ENCODE results near the gene SCUBE1. TPM values are rescaled to one million over a fixed set of nuclear protein-coding genes. Genes with fewer than 3 reads are reported as not detected.

The SCUBE1 gene
- total RNA-seq, 1 experiment from 2014 or later, result not detected

DNA sequence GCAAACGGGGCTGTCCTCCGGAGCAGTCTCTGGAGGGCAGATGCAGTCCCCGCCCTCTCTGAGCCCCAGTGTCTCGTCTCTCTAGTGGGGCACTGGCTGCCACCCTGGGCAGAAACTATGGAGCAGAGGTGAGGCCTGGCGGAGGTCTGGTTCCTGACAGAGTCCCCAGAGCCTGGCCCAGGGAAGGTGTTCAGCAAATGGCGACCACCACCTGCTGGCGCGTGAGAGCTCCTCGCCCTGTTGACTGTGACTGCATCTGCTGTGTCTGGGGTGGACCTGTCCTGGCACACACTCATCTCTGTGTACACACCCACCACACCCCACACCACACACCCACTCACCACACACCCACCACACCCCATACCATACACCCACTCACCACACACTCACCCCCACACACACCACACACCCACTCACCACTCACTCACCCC is 137.9 kb downstream of the SCUBE1 start:
- BruUV-seq (replicated peaks), result no TSS peak
- H2AFZ ChIP-seq, result no peak overlapping the region
- ChIA-PET POLR2A (ENCODE audit: unreplicated experiment) (no interaction called here), CTCF (no interaction called here)
- peaks cover 9% of the 10 kb centered on the region; the same call in 1 of the 2 replicates for H3F3A ChIP-seq (ENCODE audit: insufficient read depth, low read depth)
- H3K27me3 ChIP-seq (ENCODE audit: insufficient read depth, low read depth), result peaks cover 20% of the 10 kb centered on the region
- no peak overlapping the region for H3K4me2 ChIP-seq
- intact Hi-C loops (cut with micrococcal nuclease; ENCODE audit: unreplicated experiment), result no loop called here
- no peaks in the 10 kb centered on the region for H3K4me1 ChIP-seq (replicated peaks; ENCODE audit: insufficient read depth)
- TF ChIP-seq, protein P1, sequence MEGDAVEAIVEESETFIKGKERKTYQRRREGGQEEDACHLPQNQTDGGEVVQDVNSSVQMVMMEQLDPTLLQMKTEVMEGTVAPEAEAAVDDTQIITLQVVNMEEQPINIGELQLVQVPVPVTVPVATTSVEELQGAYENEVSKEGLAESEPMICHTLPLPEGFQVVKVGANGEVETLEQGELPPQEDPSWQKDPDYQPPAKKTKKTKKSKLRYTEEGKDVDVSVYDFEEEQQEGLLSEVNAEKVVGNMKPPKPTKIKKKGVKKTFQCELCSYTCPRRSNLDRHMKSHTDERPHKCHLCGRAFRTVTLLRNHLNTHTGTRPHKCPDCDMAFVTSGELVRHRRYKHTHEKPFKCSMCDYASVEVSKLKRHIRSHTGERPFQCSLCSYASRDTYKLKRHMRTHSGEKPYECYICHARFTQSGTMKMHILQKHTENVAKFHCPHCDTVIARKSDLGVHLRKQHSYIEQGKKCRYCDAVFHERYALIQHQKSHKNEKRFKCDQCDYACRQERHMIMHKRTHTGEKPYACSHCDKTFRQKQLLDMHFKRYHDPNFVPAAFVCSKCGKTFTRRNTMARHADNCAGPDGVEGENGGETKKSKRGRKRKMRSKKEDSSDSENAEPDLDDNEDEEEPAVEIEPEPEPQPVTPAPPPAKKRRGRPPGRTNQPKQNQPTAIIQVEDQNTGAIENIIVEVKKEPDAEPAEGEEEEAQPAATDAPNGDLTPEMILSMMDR (conservative IDR thresholded peaks at IDR 0.05), result no peak
- TF ChIP-seq EZH2 (IDR thresholded peaks at IDR 0.05; ENCODE audit: low read depth), result no peak
- no peaks in the 10 kb centered on the region for H3K79me2 ChIP-seq (ENCODE audit: low read depth)
- no peaks in the 10 kb centered on the region for H3K9me2 ChIP-seq (ENCODE audit: insufficient read depth)
- no peaks in the 10 kb centered on the region for H3K9me3 ChIP-seq (ENCODE audit: insufficient read depth, low read depth)
- DNase-seq, result no peak
- no peak overlapping the region for H3K4me3 ChIP-seq
- H3K27ac ChIP-seq, result no peak overlapping the region
- H3K36me3 ChIP-seq (ENCODE audit: low read depth), result no peaks in the 10 kb centered on the region
- H4K20me1 ChIP-seq (ENCODE audit: insufficient read depth), result no peaks in the 10 kb centered on the region; the same call in 1 of the 2 replicates

DNA sequence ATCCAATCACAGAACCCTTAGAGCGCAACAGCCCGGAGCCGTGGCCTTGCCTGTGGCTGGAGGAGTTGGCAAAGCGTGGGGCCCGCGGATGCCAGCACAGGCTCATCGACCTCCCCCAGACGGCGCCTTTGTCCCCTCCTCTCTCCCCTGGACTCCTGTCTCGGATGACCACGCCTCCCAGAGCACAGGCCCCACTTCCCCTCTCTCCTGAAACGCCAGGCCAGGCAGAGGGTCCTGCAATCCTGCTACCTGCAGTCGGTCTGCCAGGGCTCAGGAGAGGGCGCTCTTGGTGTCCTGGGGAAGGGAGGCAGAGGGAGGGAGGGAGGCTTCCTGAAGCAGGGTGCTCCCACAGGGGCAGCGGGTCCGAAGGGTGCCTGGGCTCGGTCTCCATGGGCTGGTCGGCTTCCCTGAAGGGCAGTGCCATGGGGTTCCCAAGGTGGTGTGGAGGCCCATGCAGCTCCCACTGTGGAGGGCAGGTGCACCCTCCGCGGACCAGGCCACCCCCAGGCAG is 139.6 kb downstream of the SCUBE1 start:
- H3K4me1 ChIP-seq (replicated peaks; ENCODE audit: insufficient read depth), result 0 out of 2 replicates have a peak, but pooled peaks cover 4% of the 10 kb centered on the region
- no peaks in the 10 kb centered on the region for H3K9me2 ChIP-seq (ENCODE audit: insufficient read depth)
- ChIA-PET POLR2A (ENCODE audit: unreplicated experiment) (no interaction called here), CTCF (no interaction called here)
- TF ChIP-seq, protein P1 (conservative IDR thresholded peaks at IDR 0.05), result no peak
- no peak for TF ChIP-seq EZH2 (IDR thresholded peaks at IDR 0.05; ENCODE audit: low read depth)
- no peak overlapping the region for H2AFZ ChIP-seq
- no peak for DNase-seq
- no peak overlapping the region for H3K4me2 ChIP-seq
- no peaks in the 10 kb centered on the region for H3K36me3 ChIP-seq (ENCODE audit: low read depth)
- no peak overlapping the region for H3K4me3 ChIP-seq
- H3K27me3 ChIP-seq (ENCODE audit: insufficient read depth, low read depth), result peaks cover 24% of the 10 kb centered on the region
- no TSS peak for BruUV-seq (replicated peaks)
- peaks cover 9% of the 10 kb centered on the region; the same call in 1 of the 2 replicates for H3F3A ChIP-seq (ENCODE audit: insufficient read depth, low read depth)
- H3K79me2 ChIP-seq (ENCODE audit: low read depth), result no peaks in the 10 kb centered on the region
- no peaks in the 10 kb centered on the region; the same call in 1 of the 2 replicates for H4K20me1 ChIP-seq (ENCODE audit: insufficient read depth)
- H3K9me3 ChIP-seq (ENCODE audit: insufficient read depth, low read depth), result no peaks in the 10 kb centered on the region
- intact Hi-C loops (cut with micrococcal nuclease; ENCODE audit: unreplicated experiment), result no loop called here
- no peak overlapping the region for H3K27ac ChIP-seq

DNA sequence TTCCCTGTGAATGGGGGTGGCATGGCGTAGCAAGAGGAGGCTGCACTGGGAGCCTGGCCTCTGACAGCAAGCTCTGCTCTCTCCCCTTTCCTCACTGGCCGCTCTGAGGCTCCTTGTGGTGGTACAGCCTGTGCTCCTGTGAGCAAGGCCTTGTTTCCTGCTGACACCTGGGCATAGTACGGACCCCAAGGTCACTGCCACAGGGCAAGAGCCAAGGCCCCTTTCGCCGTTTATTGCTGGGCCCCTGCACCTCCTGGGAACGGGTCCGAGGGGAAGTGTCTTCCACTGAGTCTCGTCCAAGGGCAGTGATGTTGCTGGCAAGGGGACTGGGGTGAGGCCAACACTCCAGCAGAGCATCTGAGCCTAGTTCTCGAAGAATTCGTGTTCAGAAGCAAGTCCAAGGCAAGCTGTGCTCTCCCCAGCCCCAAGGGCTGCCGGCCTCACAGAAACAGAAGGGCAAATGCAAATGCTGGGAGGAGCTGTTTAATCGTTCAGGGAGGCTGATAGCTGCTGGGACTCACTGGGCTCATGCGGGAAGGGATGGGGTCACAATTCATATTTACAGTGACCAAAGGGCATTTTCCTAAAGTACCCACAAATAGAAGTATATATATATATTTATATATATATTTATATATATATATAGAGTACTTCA is 140.3 kb downstream of the SCUBE1 start:
- Histone ChIP-seq H3K9me2 (ENCODE audit: insufficient read depth) (no peaks in the 10 kb centered on the region), H3F3A (ENCODE audit: insufficient read depth, low read depth) (peaks cover 9% of the 10 kb centered on the region; the same call in 1 of the 2 replicates), H3K36me3 (ENCODE audit: low read depth) (no peaks in the 10 kb centered on the region), H3K27ac (no peak overlapping the region), H3K79me2 (ENCODE audit: low read depth) (no peaks in the 10 kb centered on the region), H3K4me1 (replicated peaks; ENCODE audit: insufficient read depth) (0 out of 2 replicates have a peak, but pooled peaks cover 4% of the 10 kb centered on the region), H4K20me1 (ENCODE audit: insufficient read depth) (no peaks in the 10 kb centered on the region), H2AFZ (no peak overlapping the region), H3K27me3 (ENCODE audit: insufficient read depth, low read depth) (peaks cover 20% of the 10 kb centered on the region; the same call in 1 of the 2 replicates), H3K9me3 (ENCODE audit: insufficient read depth, low read depth) (no peaks in the 10 kb centered on the region), H3K4me2 (no peak overlapping the region), H3K4me3 (no peak overlapping the region)
- intact Hi-C loops (cut with micrococcal nuclease; ENCODE audit: unreplicated experiment), result no loop called here
- POLR2A ChIA-PET (ENCODE audit: unreplicated experiment), result no interaction called here
- CTCF ChIA-PET, result no interaction called here
- BruUV-seq (replicated peaks), result no TSS peak
- TF ChIP-seq, protein P1 (conservative IDR thresholded peaks at IDR 0.05), result no peak
- no peak for TF ChIP-seq EZH2 (IDR thresholded peaks at IDR 0.05; ENCODE audit: low read depth)
- no peak for DNase-seq

Data from PC-9 (cell line).